Right atrium auricular region (tissue), 2 donors: Measurements from ENCODE around the gene RPTOR. TPM values are rescaled to one million over a fixed set of nuclear protein-coding genes. Genes with fewer than 3 reads are reported as not detected.

Source experiments
- DNase-seq: peaks from one replicate; pipeline ENCODE4 v3.0.0-alpha.2; 2019; ENCODE audit warnings: low spot score
- H3K27ac ChIP-seq, 2 donors: fragments of 200-600 bp; sonication (generic); 1 replicate in 1 of 2; 2 replicates in 1 of 2; pipeline ENCODE4 v1.5.1; 2016 to 2019
- H3K27me3 ChIP-seq, 2 donors: fragments of 200-600 bp; sonication (generic); one replicate each; pipeline versions ENCODE4 v1.5.1 to v1.6.0; 2017 to 2019
- H3K36me3 ChIP-seq: fragments of 200-600 bp; sonication (generic); one replicate; pipeline ENCODE4 v1.5.1; 2016
- H3K4me1 ChIP-seq, 2 donors: fragments of 200-600 bp; sonication (generic); one replicate each; pipeline versions ENCODE4 v1.5.1 to v1.6.0; 2017 to 2019
- H3K4me3 ChIP-seq, 2 donors: fragments of 200-600 bp; sonication (generic); 1 replicate in 1 of 2; 2 replicates in 1 of 2; pipeline ENCODE4 v1.5.1; 2017 to 2019; ENCODE audit warnings: mild to moderate bottlenecking in 1 of 2, moderate library complexity in 1 of 2
- H3K9me3 ChIP-seq, 2 donors: fragments of 200-600 bp; sonication (generic); one replicate each; pipeline ENCODE4 v1.5.1; 2019
- total RNA-seq, 2 donors: library from RNA; depleted of rRNA; stranded (reverse); fragments of >200 nt; gene quantifications; one replicate each; pipeline ENCODE4 v1.1.0, GENCODE V29; 2016
- TF ChIP-seq, protein P1 (sequence below), 2 donors: fragments of 200-600 bp; sonication (generic); IDR thresholded peaks; one replicate each; pipeline ENCODE4 v1.5.1; 2019; ENCODE audit warnings: antibody characterized with exemption in 2 of 2

The RPTOR gene
- total RNA-seq, 2 donors from 2014 or later, result 19.9 to 22.6 TPM

DNA sequence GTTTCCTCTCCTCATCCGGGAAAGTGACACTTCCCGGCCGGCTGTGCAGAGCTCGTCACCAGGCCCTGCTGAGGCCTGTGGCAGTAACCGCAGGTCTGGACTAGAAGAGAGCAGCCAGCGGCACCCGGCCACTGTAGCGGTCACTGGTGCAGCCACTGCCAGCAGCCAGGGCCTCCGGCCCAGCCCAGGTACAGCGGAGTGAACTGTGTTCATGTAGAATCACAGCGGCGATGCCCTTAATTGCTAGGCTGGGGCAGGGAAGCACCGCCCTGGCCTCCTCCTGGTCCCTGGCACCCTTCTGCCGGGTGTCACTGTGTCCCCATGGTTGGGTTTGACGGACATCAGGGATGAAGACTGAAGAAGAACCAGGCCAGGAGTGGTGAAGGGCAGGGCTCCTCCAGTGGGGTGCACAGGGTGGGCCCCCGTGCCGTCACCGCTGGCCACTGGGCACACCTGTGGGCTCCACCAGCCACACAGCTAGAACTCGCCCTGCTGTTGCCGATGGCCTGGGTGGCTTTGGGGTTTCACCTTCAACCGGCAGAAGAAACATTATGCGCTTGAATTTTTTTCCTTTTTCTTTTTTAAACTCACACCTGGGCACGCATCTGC, 281.8 kb downstream of the RPTOR start:
- Histone ChIP-seq H3K27ac (peak overlapping the region in 1 of 2 donors; percentile 52), H3K36me3 (peaks cover 12% of the 10 kb centered on the region), H3K4me1 (peaks cover 0 to 16% of the 10 kb centered on the region in 2 donors), H3K9me3 (no peaks in the 10 kb centered on the region), H3K4me3 (no peak overlapping the region), H3K27me3 (no peaks in the 10 kb centered on the region)
- TF ChIP-seq, protein P1, sequence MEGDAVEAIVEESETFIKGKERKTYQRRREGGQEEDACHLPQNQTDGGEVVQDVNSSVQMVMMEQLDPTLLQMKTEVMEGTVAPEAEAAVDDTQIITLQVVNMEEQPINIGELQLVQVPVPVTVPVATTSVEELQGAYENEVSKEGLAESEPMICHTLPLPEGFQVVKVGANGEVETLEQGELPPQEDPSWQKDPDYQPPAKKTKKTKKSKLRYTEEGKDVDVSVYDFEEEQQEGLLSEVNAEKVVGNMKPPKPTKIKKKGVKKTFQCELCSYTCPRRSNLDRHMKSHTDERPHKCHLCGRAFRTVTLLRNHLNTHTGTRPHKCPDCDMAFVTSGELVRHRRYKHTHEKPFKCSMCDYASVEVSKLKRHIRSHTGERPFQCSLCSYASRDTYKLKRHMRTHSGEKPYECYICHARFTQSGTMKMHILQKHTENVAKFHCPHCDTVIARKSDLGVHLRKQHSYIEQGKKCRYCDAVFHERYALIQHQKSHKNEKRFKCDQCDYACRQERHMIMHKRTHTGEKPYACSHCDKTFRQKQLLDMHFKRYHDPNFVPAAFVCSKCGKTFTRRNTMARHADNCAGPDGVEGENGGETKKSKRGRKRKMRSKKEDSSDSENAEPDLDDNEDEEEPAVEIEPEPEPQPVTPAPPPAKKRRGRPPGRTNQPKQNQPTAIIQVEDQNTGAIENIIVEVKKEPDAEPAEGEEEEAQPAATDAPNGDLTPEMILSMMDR (IDR thresholded peaks at IDR 0.05), result no peak
- DNase-seq, result no peak

DNA sequence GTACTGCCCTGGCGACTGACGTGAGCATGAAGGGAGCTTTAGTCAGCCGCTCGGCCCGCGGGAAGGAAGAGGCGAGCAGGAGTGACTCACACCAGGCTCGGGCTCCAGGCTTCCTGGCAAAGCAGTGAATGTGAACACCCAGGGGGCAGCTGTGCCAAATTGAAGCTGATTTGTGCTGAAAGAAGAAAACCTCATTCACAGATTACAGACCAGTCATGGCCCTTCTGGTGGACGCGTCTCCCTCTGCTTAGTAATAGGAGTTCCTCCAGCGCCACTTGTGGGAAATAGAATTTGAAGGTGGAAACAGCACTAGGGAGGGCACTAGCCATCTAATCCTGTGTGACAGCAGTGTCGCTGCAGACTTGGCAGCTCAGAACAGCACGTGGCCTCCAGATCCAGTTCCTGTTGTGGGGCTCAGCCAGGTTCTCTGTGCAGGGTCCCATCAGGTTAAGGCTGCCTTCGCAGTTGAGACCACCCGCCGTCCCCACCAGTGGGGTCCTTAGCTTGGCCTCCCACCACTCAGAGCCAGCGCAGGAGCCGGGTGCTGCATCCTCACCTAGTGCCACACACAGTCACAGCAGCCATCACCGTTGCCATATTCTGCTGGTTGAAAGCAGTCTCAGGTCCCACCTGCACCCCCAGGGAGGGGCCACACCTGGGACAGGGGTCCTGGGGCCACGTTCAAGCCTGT, 282.5 kb downstream of the RPTOR start:
- TF ChIP-seq, protein P1 (IDR thresholded peaks at IDR 0.05), result peak in 1 of 2 donors; percentile 12
- peaks cover 0 to 16% of the 10 kb centered on the region in 2 donors for H3K4me1 ChIP-seq
- H3K4me3 ChIP-seq, result no peak overlapping the region
- H3K27me3 ChIP-seq, result no peaks in the 10 kb centered on the region
- peak; percentile 90 for DNase-seq
- H3K36me3 ChIP-seq, result peaks cover 12% of the 10 kb centered on the region
- H3K9me3 ChIP-seq, result no peaks in the 10 kb centered on the region
- peak overlapping the region in 1 of 2 donors; percentile 52 for H3K27ac ChIP-seq

DNA sequence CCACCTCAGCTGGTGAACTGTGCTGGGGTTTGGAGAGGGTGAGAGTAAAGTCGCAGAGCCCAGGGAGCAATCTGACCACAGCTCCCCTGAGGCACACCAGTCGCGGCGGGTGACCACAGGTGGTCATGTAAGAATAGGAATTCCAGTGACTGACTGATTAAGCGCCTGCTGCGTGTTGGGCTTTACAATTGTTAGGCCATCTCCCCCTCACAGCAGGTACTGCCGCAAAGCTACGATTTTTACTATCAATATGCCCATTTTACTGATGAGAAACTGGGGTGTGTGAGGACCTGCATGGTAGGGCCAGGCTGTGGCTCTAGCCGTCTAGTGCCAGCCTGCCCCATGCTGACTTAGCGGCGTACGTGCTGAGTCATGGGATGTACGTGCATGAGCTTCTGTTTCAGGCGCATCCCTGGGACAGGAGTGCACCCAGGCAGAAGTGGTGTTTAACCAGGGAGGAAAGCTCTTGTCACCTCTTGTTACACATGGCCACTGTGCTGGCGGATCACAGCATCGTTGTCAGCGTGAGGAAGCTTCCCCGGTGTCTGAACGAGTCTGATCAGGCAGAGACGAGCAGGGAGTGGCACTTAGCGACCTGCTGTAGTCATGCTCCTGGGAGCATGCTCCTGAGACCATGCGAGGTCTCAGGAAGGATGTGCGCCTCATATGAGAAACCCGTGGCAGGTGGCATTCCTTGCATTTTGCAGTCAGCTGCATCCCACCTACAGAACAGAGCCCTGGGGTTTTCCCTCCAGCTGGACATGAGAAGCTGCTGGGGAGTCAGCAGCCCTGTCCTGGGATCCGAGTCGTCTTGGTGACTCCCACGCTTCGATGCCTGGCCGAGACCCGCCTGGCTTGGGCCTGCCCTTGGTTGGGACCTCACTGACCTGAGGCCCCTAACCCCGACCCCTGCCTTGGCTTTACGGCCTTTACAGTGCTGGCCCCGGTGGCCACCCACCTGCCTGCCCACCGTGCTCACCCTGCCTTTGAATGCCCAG, 283.3 kb downstream of the RPTOR start:
- H3K27ac ChIP-seq, result peak overlapping the region in 1 of 2 donors; percentile 52
- DNase-seq, result no peak
- H3K4me3 ChIP-seq, result no peak overlapping the region

DNA sequence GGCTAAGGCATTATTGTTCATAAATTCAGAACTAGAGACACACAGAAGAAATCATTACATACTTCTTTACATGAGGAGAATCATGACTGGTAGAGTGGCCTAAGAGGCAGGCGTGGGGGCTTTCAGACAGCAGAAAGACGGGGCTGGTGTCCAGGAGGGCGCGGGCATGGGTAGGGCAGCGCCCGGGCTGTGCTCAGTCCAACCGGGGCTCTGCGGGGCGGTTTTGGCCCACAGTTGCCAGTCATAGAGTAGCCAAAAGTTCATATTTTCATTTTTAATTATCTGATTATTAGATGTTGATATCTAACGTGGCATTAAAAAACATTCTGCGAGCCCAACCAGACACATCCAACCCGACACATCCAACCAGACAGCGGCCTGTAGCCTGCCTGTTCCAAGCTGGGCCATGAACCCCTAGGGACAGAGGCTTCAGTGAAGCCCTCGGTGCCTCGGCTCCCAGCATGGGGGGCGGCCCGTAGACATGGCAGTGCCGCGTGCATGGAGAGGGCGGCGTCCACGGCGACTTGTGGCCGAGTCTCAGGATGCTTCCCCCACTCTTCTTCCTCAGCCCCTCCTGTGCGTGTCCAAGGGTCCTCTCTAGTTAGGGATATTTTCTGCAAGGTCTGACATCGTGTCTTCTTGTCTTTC, 284.7 kb downstream of the RPTOR start:
- no peak for DNase-seq
- H3K4me1 ChIP-seq, result peaks cover 0 to 34% of the 10 kb centered on the region in 2 donors
- H3K4me3 ChIP-seq, result no peak overlapping the region
- no peak overlapping the region for H3K27ac ChIP-seq
- H3K9me3 ChIP-seq, result no peaks in the 10 kb centered on the region
- H3K27me3 ChIP-seq, result no peaks in the 10 kb centered on the region
- H3K36me3 ChIP-seq, result no peaks in the 10 kb centered on the region
- TF ChIP-seq, protein P1 (IDR thresholded peaks at IDR 0.05), result no peak

More for the DNA sequence above, 283.3 kb downstream of the RPTOR start:
- Histone ChIP-seq H3K4me1 (peaks cover 0 to 24% of the 10 kb centered on the region in 2 donors), H3K36me3 (peaks cover 7% of the 10 kb centered on the region), H3K9me3 (no peaks in the 10 kb centered on the region), H3K27me3 (no peaks in the 10 kb centered on the region)
- TF ChIP-seq, protein P1 (IDR thresholded peaks at IDR 0.05), result no peak

DNA sequence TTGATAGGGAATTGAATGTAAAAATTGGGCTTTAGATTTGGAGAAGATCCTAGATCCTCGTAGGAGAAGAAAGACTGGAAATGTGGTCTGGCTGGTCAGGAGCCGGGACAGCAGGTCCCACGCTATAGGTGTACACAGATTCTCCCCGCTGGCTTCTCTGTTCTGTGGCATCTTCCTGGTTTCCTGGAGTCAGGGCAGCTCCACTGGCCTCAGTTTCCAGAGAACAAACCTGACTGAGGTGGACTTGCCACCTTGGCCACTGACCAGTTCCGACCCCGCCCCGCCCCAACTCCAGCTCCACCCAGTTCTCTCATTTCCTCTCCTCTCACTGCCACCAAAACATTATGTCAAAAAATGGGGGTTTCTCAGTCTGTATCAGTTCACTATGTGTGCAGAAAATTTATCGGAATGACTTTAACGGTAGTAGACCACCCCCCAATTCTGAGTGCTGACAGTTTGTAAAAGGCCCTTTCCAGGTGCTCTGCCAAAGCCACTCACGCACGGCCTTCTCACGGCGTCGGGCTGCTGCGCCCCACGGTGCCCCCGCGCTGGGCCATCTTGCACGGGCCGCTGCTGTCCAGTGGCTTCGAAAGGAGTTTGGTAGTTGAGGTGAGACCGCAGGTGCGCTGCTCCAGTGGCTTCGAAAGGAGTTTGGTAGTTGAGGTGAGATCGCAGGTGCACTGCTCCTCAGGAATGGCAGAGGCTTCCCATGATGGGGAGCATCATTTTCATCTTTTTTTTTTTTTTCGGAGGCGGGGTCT, 285.6 kb downstream of the RPTOR start:
- DNase-seq, result no peak
- H3K27me3 ChIP-seq, result no peaks in the 10 kb centered on the region
- H3K4me1 ChIP-seq, result peaks cover 0 to 34% of the 10 kb centered on the region in 2 donors
- TF ChIP-seq, protein P1 (IDR thresholded peaks at IDR 0.05), result no peak
- no peak overlapping the region for H3K4me3 ChIP-seq
- H3K9me3 ChIP-seq, result no peaks in the 10 kb centered on the region
- no peak overlapping the region for H3K27ac ChIP-seq
- no peaks in the 10 kb centered on the region for H3K36me3 ChIP-seq
